ENCODE measurements around the gene TLCD3B.

DNA sequence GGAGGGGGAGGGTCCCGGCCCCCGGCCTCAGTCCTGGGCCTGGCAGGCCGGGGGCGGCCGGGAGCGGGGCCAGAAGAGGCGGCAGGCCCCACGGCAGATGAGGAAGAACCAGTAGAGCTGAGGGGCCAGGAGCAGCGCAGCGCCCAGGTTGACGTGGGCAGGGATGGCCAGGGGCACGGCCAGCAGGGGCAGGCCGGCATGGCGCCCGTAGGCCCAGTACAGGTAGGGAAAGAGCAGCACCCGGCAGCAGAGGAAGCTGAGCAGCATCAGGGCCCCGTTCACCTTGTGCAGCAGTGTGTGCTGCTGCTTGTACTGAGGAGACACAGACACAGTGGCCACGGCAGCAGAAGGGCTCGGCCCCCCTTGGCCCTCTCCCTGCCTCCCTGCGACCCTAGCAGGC is 5.9 kb downstream of the TLCD3B start:
- TF ChIP-seq, protein P1, sequence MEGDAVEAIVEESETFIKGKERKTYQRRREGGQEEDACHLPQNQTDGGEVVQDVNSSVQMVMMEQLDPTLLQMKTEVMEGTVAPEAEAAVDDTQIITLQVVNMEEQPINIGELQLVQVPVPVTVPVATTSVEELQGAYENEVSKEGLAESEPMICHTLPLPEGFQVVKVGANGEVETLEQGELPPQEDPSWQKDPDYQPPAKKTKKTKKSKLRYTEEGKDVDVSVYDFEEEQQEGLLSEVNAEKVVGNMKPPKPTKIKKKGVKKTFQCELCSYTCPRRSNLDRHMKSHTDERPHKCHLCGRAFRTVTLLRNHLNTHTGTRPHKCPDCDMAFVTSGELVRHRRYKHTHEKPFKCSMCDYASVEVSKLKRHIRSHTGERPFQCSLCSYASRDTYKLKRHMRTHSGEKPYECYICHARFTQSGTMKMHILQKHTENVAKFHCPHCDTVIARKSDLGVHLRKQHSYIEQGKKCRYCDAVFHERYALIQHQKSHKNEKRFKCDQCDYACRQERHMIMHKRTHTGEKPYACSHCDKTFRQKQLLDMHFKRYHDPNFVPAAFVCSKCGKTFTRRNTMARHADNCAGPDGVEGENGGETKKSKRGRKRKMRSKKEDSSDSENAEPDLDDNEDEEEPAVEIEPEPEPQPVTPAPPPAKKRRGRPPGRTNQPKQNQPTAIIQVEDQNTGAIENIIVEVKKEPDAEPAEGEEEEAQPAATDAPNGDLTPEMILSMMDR (conservative IDR thresholded peaks at IDR 0.05; ENCODE audit: low read length) = no peak
- TF ChIP-seq EZH2phosphoT487 (IDR thresholded peaks at IDR 0.05; ENCODE audit: borderline replicate concordance, low read depth, low read length) = no peak
